Nephron progenitor cell (in vitro differentiated cells): ENCODE data around the gene NEK6.

Experiments
- DNase-seq: peaks from one replicate; pipeline ENCODE4 v3.0.0; 2021
- H3K27ac Mint-ChIP-seq: 2 replicates; pipeline ENCODE4 v1.8.0; 2021; ENCODE audit warnings: mild to moderate bottlenecking, moderate library complexity, mixed read lengths
- H3K27me3 Mint-ChIP-seq: 2 replicates; pipeline ENCODE4 v1.8.0; 2021; ENCODE audit warnings: mild to moderate bottlenecking, low read depth, mixed read lengths; ENCODE audit not compliant: poor library complexity
- H3K36me3 Mint-ChIP-seq: 2 replicates; pipeline ENCODE4 v1.8.0; 2021; ENCODE audit warnings: low read depth, mixed read lengths
- H3K4me1 Mint-ChIP-seq: 2 replicates; pipeline ENCODE4 v1.8.0; 2021; ENCODE audit warnings: mixed read lengths
- H3K4me3 Mint-ChIP-seq: 2 replicates; pipeline ENCODE4 v1.8.0; 2021; ENCODE audit warnings: mild to moderate bottlenecking, moderate library complexity, mixed read lengths
- H3K9me3 Mint-ChIP-seq: 2 replicates; pipeline ENCODE4 v1.8.0; 2021; ENCODE audit warnings: mild to moderate bottlenecking, moderate library complexity, mixed read lengths
- TF ChIP-seq, protein P1 (sequence below): fragments of 200-600 bp; sonication (generic); IDR thresholded peaks from 2 replicates; pipeline ENCODE4 v1.5.0; 2021; ENCODE audit warnings: antibody characterized with exemption

Gene NEK6

DNA sequence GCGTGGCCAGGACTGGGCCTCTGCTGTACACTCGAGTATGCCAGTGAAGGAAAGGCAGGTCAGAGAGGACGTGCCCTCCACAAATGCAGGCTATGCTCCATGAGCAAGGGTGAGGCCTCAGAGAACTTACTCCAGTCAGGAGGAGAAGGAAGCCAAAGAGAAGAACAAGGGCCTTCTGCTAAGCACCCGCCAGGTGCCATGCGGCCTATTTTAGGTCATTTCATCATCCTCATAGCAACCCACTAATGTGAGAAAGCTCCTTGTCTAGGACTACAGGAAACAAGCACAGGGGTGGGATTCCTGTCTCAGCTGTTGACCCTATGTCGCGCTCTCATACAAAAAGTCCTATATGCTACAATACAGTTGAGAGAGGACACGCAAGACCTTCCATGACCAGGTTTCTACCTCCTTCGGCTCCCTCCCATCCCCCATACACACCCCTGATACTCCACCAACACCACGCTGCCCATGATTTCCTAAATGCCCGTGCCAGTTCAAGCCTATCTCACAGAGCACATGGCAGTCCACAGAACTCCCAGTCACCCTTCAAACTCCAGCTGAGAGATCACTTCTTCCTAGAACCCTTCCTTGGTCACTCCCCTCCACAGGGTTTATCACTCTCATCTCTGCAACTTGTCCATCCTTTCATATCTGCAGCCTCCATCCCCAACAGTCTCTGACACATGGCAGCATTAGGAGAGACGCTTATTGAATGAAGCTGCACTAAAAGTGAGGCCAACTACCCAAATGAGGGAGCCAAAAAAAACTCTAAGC, 130.7 kb downstream of the NEK6 start:
- Mint-ChIP-seq H3K9me3 (no peaks in the 10 kb centered on the region), H3K4me3 (no peak overlapping the region), H3K36me3 (peaks cover 13% of the 10 kb centered on the region), H3K27me3 (no peaks in the 10 kb centered on the region), H3K4me1 (peaks cover 73% of the 10 kb centered on the region), H3K27ac (peak overlapping the region; percentile 57)
- no peak for DNase-seq
- TF ChIP-seq, protein P1, sequence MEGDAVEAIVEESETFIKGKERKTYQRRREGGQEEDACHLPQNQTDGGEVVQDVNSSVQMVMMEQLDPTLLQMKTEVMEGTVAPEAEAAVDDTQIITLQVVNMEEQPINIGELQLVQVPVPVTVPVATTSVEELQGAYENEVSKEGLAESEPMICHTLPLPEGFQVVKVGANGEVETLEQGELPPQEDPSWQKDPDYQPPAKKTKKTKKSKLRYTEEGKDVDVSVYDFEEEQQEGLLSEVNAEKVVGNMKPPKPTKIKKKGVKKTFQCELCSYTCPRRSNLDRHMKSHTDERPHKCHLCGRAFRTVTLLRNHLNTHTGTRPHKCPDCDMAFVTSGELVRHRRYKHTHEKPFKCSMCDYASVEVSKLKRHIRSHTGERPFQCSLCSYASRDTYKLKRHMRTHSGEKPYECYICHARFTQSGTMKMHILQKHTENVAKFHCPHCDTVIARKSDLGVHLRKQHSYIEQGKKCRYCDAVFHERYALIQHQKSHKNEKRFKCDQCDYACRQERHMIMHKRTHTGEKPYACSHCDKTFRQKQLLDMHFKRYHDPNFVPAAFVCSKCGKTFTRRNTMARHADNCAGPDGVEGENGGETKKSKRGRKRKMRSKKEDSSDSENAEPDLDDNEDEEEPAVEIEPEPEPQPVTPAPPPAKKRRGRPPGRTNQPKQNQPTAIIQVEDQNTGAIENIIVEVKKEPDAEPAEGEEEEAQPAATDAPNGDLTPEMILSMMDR, result no peak

DNA sequence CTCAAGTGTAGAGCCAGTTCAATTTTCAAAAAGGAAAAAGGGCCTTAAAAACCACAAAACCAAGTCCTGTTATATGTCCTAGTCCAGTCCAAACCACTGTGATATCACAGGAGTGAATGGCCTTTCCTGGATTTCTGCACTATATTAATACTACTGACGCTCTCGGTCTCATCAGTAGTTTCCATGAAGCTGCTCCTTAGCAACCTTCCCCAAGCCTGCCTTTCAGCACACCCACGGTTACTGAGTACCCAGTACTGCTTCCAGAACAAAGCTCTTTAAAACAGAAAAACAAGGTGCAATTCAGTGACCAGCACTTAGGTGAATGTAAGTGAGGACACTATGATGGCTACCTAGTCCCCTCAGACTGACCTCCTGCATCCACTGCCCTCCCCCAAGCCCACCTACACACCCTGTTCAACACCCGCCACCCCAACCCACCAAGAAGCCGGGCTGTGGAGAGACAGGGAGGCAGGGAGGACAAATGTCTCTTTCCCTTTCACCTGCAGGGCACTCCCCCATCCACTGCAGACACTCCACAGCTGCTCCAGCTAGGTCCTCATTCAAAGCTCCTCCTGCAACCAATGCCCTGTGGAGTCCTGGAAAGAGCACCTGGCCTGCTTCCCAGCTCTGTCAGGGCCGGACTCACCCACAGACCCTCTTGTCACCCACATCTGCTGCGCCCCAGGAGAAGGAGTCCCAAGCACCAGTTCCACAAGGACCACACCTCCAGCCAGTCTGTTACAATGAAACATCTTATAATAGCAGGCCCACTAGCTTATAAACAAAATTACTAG, 131.6 kb downstream of the NEK6 start:
- H3K9me3 Mint-ChIP-seq, result no peaks in the 10 kb centered on the region
- no peak overlapping the region for H3K27ac Mint-ChIP-seq
- peaks cover 82% of the 10 kb centered on the region for H3K4me1 Mint-ChIP-seq
- TF ChIP-seq, protein P1, result no peak
- peaks cover 5% of the 10 kb centered on the region for H3K36me3 Mint-ChIP-seq
- no peak for DNase-seq
- no peaks in the 10 kb centered on the region for H3K27me3 Mint-ChIP-seq
- H3K4me3 Mint-ChIP-seq, result no peak overlapping the region

DNA sequence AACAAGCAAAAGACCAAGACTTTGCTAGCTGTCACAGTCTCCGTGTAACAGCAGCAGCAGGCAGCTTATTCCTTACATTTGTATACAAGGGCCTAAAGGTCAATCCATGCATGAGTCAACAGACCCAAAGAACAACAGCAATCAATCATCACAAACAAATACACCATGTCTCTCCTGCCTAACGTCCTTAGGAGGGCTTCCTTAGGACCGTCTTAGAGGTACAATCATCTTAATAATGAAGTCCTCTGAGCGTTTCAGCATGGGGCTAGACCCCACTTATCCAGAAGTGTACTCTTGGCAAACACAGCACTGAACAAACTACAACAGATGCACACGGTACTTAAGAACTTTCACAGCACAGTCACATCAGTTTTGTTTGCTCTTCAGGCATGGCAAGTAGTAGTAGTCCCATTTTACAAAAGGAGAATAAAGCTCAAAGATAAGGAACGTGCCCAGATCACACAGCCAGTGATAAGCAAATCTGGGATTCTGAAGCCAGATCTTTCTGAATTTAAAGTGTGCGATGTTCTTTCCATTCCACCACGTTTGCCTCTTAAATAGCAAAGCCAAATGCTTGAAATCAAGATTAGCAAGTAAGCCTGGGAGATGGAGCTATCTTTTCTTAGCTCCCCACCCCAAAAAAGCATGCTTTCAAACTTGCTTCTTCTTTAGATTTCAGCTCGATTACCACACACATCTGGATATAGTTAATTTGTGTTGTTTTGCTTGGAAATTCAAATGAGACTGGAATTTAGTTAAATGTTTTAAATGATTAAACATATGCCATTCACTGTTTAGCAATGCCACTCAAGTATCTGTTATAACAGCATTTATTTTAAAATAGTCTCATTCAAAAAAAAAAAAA, 133.3 kb downstream of the NEK6 start:
- H3K9me3 Mint-ChIP-seq, result no peaks in the 10 kb centered on the region
- TF ChIP-seq, protein P1, result no peak
- peaks cover 78% of the 10 kb centered on the region for H3K4me1 Mint-ChIP-seq
- no peak overlapping the region for H3K27ac Mint-ChIP-seq
- peak overlapping the region; percentile 40 for H3K4me3 Mint-ChIP-seq
- no peak for DNase-seq
- no peaks in the 10 kb centered on the region for H3K36me3 Mint-ChIP-seq
- H3K27me3 Mint-ChIP-seq, result no peaks in the 10 kb centered on the region

DNA sequence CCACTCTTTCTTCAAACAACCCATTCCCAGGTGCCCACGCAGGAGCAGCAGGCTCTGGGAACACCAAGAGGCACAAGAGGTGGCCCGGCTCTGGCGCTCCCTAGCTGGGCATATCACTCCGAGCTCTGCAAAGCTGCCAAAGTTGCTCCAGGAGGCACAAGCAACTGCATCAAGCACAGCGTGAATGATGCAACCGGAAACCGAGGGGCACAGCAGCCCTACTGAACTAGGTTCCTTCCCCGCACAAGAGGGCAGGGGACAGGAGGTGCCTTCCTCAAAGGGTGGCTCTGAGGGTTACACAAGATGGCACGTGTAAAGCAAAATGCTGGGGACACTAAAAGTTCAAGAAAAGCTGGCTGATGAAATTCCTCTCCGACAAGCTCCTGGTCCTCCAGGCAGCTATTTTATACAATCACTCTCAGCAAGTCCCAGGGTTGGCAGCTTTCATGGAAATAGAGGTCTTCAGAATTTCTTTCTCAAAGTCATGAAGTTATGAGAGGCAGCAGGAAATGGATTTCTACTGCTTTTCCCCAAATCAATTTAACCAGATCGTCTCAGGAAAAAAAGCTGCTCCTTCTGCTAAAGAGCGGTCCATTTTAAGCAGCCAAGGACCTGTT, 134.6 kb downstream of the NEK6 start:
- H3K27me3 Mint-ChIP-seq, result no peaks in the 10 kb centered on the region
- peak overlapping the region; percentile 60 for H3K27ac Mint-ChIP-seq
- no peak for DNase-seq
- no peak overlapping the region for H3K4me3 Mint-ChIP-seq
- no peaks in the 10 kb centered on the region for H3K9me3 Mint-ChIP-seq
- H3K4me1 Mint-ChIP-seq, result peaks cover 70% of the 10 kb centered on the region
- TF ChIP-seq, protein P1, result no peak
- H3K36me3 Mint-ChIP-seq, result peaks cover 5% of the 10 kb centered on the region

DNA sequence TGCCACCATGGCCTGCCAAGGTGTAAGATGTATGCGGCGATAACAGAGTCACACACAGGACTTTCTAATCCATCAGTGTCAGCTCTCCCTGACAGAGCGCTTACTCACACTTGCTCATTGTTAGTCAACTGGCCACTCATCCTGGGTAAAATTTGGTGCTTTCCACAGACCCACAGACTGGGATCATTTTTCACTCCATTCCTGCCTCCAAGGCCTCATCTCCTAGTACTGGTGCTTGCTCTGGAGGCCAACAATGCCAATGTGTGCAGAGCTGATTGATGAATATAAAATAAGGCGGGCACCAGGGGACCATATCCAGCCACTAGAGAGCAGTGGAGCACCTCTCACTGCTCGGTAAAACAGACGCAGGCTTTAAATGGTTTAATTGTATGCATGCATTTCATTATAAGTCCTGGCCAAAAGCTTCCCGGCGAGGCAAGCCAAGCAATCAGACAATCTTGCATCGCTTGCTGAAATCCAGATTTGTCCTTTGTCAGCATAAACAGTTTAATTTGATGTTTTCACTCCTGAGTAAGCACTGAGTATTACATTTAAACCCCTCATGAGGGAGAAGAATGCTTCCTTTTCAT, 135.2 kb downstream of the NEK6 start:
- H3K4me3 Mint-ChIP-seq, result no peak overlapping the region
- H3K27me3 Mint-ChIP-seq, result no peaks in the 10 kb centered on the region
- peaks cover 5% of the 10 kb centered on the region for H3K36me3 Mint-ChIP-seq
- H3K9me3 Mint-ChIP-seq, result no peaks in the 10 kb centered on the region
- H3K27ac Mint-ChIP-seq, result peak overlapping the region; percentile 60
- no peak for DNase-seq
- peaks cover 64% of the 10 kb centered on the region for H3K4me1 Mint-ChIP-seq
- TF ChIP-seq, protein P1, result peak; percentile 27
